ENCODE results near the gene ZNF555.

DNA sequence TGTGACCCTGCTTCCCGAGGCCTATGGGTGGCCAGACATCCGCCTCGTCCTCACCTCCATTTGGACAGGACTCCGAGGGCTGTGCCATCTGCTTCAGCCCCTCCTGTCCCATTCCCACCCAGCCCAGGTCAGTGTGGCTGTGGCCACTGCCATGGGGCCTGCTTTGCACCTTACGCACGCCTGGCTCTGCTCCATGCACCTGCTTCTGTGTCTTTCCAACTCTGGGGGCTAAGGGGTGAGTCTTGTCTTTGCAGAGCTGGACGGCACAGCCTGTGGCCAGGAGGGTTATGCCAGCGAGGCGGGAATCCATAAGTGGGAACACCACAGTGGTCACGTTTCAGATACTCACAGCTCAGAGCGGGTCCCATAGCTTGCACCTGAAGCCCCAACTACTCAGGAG is 26.8 kb upstream of the ZNF555 start:
- TF ChIP-seq, protein P1, sequence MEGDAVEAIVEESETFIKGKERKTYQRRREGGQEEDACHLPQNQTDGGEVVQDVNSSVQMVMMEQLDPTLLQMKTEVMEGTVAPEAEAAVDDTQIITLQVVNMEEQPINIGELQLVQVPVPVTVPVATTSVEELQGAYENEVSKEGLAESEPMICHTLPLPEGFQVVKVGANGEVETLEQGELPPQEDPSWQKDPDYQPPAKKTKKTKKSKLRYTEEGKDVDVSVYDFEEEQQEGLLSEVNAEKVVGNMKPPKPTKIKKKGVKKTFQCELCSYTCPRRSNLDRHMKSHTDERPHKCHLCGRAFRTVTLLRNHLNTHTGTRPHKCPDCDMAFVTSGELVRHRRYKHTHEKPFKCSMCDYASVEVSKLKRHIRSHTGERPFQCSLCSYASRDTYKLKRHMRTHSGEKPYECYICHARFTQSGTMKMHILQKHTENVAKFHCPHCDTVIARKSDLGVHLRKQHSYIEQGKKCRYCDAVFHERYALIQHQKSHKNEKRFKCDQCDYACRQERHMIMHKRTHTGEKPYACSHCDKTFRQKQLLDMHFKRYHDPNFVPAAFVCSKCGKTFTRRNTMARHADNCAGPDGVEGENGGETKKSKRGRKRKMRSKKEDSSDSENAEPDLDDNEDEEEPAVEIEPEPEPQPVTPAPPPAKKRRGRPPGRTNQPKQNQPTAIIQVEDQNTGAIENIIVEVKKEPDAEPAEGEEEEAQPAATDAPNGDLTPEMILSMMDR (IDR thresholded peaks at IDR 0.05), result no peak
- no peak for TF ChIP-seq POLR2A (IDR thresholded peaks at IDR 0.05)

Measured in prostate gland (tissue), 2 donors.